ELR (cell line): ENCODE results near the gene NUDT22.

Source experiments
- DNase-seq: peaks from one replicate; pipeline ENCODE4 v3.0.0-alpha.2; 2015; ENCODE audit warnings: low read depth

Gene NUDT22

DNA sequence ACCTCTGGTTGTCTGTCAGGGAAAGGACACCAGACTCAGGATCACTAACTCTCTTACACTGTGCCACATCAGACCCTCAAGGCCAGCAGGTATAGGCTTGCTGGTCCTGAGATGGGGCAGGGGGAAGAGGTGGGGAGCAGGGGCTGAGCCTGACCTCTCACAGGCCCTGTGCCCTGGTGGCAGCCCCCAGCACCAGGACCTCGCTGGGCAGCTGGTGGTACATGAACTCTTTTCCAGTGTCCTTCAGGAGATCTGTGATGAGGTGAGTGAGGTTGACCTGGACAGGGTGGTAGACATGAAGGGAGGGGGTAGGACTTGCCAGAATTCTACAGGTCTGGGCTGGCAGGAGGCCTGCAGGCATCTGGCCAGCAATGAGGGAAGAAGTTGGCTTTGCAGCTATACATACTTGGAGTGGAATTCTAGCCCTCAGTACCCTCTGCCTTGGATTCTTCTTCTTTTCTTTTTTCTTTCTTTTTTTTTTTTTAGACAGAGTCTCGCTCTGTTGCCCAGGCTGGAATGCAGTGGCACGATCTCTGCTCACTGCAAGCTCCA lies 1.4 kb downstream of the NUDT22 start:
- no peak for DNase-seq

DNA sequence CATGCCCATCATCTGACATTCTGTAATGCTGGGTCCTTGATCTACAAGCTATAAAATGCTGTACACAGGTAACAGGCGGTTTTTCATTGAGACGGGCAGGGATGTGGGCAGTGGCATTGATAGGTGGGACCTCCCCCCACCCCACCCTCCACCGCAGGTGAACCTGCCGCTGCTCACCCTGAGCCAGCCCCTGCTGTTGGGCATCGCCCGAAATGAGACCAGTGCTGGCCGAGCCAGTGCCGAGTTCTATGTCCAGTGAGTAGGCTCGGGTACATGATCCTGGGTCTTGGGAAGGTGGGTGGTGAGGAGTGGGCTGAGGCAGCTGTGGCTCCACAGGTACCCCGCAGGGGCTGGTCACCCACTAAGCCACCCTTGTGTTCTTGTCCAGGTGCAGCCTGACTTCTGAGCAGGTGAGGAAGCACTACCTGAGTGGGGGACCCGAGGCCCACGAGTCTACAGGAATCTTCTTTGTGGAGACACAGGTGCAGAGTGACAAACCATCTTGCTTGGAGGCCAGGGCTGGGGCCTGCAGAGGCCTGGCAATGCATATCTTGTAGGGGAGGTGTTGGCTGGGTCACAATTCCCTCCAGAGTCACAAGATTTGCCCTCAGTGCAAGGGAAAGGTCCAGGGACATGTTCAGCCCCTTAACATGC lies 3.1 kb downstream of the NUDT22 start:
- no peak for DNase-seq

- no peak for DNase-seq
Measured at GRCh38 chr11:64229744-64230170, 3.7 kb downstream of the NUDT22 start.

- DNase-seq, result peak; percentile 92
Measured at GRCh38 chr11:64230171-64230984, 4.3 kb downstream of the NUDT22 start, which contains the start of gene DNAJC4. Gene DNAJC4, plus strand, starts transcription at chr11:64230548. Its CDS starts 307 bp downstream, at chr11:64230855.

DNA sequence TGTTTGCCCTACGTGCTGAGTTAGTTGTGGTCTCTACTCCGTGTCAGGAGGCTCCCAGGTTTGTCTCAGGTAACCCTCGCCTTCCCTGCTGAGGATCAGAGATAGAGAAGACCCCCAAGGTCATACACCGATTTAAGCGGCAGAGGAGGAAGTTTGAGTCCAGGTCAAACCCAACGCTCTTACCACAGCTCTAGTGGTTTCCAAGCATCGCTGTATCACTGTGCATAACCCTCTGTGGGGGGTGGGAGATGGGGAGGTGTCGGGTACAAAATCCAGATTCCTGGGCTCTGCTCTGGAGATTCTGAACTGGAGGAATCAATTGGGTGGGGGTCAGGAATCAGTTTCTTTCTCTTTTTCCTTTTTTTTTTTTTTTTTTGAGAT lies 4.9 kb downstream of the NUDT22 start:
- no peak for DNase-seq

DNA sequence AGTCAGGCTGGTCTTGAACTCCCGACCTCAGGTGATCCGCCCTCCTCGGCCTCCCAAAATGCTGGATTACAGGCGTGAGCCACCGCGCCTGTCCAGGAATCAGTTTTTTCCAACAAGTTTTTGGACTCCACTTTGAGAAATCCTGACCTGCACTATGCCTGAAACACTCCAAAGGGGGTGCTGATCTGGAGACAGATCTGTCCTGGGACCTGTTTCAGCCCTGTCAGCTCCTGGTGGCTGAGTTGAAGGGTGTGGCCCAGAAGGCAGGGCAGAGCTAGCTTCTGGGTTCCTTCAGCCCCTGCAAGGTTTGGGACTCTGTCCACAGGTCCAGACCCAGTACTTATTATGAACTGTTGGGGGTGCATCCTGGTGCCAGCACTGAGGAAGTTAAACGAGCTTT lies 5.5 kb downstream of the NUDT22 start:
- DNase-seq, result no peak

DNA sequence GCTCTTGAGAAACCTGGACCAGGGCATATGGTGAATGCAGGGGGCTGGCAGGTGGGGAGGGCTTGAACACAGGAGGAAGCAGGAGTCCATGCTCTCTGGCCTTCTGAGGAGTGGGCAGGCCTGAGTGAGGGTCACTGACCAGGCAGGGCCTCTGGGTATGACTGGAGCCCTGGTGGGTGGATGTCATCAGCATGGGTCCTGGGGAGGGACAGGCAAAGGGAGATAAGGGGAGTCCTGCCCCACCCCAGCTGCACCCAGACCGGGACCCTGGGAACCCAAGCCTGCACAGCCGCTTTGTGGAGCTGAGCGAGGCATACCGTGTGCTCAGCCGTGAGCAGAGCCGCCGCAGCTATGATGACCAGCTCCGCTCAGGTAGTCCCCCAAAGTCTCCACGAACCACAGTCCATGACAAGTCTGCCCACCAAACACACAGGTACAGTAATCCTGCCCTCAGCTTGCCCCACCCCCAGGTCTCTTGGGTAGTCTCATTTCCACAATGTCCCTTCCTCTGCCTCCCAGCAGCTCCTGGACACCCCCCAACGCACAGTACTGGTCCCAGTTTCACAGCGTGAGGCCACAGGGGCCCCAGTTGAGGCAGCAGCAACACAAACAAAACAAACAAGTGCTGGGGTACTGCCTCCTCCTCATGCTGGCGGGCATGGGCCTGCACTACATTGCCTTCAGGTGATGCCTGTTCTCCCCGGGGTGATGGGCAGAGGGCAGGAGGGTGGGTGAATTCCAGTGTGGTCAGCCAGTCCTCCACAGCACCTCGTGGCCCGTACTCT lies 6.3 kb downstream of the NUDT22 start:
- DNase-seq, result no peak

DNA sequence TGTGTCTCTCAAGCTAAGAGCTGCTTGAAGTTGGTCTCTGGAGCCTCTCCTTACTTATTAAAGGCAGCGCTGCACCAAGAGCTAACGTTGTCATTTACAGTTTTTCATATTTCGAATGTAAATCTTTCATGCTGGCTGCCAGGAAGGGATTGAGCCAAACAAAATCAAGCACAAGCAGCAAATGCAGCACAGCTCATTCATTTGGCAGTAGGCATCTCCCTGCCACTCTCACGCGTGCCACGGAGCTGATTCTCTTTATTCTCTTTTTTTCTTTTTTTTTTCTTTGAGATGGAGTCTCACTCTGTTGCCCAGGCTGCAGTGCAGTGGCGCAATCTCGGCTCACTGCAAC lies 6.9 kb downstream of the NUDT22 start:
- no peak for DNase-seq

- peak; percentile 61 for DNase-seq
Measured at GRCh38 chr11:64233913-64234586, 8.0 kb downstream of the NUDT22 start, which contains the start of gene VEGFB. Gene VEGFB, plus strand, starts transcription at chr11:64234584. Its CDS starts 250 bp downstream, at chr11:64234834.

GRCh38 chr11:64234647-64235379 lies 8.7 kb downstream of the NUDT22 start:
- peak; percentile 47 for DNase-seq

DNA sequence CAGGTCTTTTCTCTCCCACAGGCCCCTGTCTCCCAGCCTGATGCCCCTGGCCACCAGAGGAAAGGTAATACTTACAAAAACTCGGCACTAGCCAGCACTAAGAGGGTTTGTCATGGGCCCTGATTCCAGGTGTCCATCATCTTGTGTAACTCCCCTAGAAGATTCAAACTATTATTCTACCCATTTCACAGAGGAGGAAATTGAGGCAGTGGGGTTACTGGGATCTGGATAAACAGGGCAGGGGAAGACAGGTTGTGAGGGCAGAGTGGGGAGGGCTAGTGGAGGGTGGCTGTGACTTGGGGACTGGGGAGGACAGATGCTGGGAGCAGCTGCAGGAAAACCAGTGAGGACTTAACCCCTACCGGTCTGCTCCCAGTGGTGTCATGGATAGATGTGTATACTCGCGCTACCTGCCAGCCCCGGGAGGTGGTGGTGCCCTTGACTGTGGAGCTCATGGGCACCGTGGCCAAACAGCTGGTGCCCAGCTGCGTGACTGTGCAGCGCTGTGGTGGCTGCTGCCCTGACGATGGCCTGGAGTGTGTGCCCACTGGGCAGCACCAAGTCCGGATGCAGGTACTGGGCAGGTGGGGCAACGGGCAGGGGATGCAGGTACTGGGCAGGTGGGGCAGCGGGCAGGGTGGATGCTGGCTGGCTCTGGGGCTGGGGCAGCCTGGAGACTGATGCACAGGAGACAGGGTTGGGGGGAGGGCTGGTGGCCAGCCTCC lies 9.5 kb downstream of the NUDT22 start:
- no peak for DNase-seq

GRCh38 chr11:64237484-64237951 lies 11.4 kb downstream of the NUDT22 start:
- no peak for DNase-seq

DNA sequence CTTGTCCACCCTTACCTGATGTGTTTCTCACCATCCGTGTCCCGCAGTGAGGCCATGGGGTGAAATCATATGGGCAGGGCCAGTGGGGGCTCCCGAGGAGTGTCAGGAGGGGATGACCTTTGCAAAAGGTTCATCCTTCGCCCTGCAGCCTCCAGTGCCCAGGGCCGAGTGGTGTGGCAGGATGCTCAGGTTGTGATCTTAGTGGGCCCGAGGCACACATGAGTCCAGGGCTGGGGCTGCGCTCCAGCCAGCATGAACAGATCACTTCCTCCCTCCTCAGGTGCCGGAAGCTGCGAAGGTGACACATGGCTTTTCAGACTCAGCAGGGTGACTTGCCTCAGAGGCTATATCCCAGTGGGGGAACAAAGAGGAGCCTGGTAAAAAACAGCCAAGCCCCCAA lies 12.0 kb downstream of the NUDT22 start:
- DNase-seq, result no peak

DNA sequence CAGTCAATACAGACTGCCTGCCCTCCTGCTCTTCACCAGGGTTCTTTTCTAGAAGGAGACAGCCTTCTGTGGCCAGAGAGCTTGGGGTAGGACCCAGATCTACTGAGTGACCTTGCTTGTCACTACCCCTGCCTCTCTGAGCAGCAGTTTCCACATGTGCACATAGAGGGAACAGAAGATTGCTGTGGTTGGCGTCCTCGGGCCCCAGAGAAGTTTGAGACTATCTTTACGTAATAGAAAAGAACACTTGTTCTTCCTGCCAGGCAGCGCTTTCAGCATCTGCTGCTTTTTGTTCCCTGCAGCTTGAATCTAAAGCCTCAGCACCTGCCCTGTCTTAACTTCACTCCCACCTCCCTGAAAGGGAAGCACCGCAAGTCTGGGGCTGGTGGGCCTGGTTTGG lies 12.9 kb downstream of the NUDT22 start:
- DNase-seq, result no peak

GRCh38 chr11:64239662-64240434 lies 13.8 kb downstream of the NUDT22 start:
- no peak for DNase-seq

- peak; percentile 97 for DNase-seq
Measured at GRCh38 chr11:64240435-64241240, 14.6 kb downstream of the NUDT22 start, which contains the start of gene FKBP2. Gene FKBP2, plus strand, starts transcription at chr11:64241095. Its CDS starts 1,293 bp downstream, at chr11:64242388.

GRCh38 chr11:64241241-64241490 lies 15.1 kb downstream of the NUDT22 start:
- peak; percentile 99 for DNase-seq

- peak; percentile 71 for DNase-seq
Measured at GRCh38 chr11:64241491-64242374, 15.7 kb downstream of the NUDT22 start.
